Measurements from ENCODE around the gene ALDH1B1.

ALDH1B1 gene

GRCh38 chr9:38436708-38437107 is 44.2 kb downstream of the ALDH1B1 start:
- no peak overlapping the region for H3K4me3 ChIP-seq (IDR thresholded peaks at IDR 0.05; ENCODE audit: insufficient read depth, low read depth, low read length)
- no peaks in the 10 kb centered on the region for H3K36me3 ChIP-seq (ENCODE audit: insufficient read depth)
- H3K4me1 ChIP-seq (ENCODE audit: low read depth, poor library complexity, severe bottlenecking) = no peaks in the 10 kb centered on the region
- no peaks in the 10 kb centered on the region for H3K79me2 ChIP-seq (ENCODE audit: insufficient read depth, low read depth)
- H3K4me2 ChIP-seq = no peak overlapping the region
- H3K27me3 ChIP-seq (ENCODE audit: insufficient read depth, low read depth) = no peaks in the 10 kb centered on the region
- H2AFZ ChIP-seq (ENCODE audit: low read depth) = no peak overlapping the region
- no peak overlapping the region for H3K27ac ChIP-seq
- no peaks in the 10 kb centered on the region for H4K20me1 ChIP-seq (ENCODE audit: insufficient read depth)
- TF ChIP-seq CTCF (conservative IDR thresholded peaks at IDR 0.05; ENCODE audit: low read depth, low read length) = no peak
- H3K9ac ChIP-seq = no peak overlapping the region

GRCh38 chr9:38437193-38437823 is 44.8 kb downstream of the ALDH1B1 start:
- no peak overlapping the region for H2AFZ ChIP-seq (ENCODE audit: low read depth)
- H3K4me1 ChIP-seq (ENCODE audit: low read depth, poor library complexity, severe bottlenecking) = no peaks in the 10 kb centered on the region
- TF ChIP-seq CTCF (conservative IDR thresholded peaks at IDR 0.05; ENCODE audit: low read depth, low read length) = no peak
- H4K20me1 ChIP-seq (ENCODE audit: insufficient read depth) = no peaks in the 10 kb centered on the region
- H3K27me3 ChIP-seq (ENCODE audit: insufficient read depth, low read depth) = no peaks in the 10 kb centered on the region
- no peak overlapping the region for H3K9ac ChIP-seq
- no peak overlapping the region for H3K4me2 ChIP-seq
- H3K27ac ChIP-seq = no peak overlapping the region
- no peaks in the 10 kb centered on the region for H3K36me3 ChIP-seq (ENCODE audit: insufficient read depth)
- no peaks in the 10 kb centered on the region for H3K79me2 ChIP-seq (ENCODE audit: insufficient read depth, low read depth)
- no peak overlapping the region for H3K4me3 ChIP-seq (IDR thresholded peaks at IDR 0.05; ENCODE audit: insufficient read depth, low read depth, low read length)

- no peaks in the 10 kb centered on the region for H3K4me1 ChIP-seq (ENCODE audit: low read depth, poor library complexity, severe bottlenecking)
- H3K27ac ChIP-seq = no peak overlapping the region
- no peaks in the 10 kb centered on the region for H3K27me3 ChIP-seq (ENCODE audit: insufficient read depth, low read depth)
- H4K20me1 ChIP-seq (ENCODE audit: insufficient read depth) = no peaks in the 10 kb centered on the region
- no peaks in the 10 kb centered on the region for H3K36me3 ChIP-seq (ENCODE audit: insufficient read depth)
- no peak overlapping the region for H3K4me3 ChIP-seq (IDR thresholded peaks at IDR 0.05; ENCODE audit: insufficient read depth, low read depth, low read length)
- H2AFZ ChIP-seq (ENCODE audit: low read depth) = no peak overlapping the region
- no peak overlapping the region for H3K4me2 ChIP-seq
- no peaks in the 10 kb centered on the region for H3K79me2 ChIP-seq (ENCODE audit: insufficient read depth, low read depth)
- TF ChIP-seq CTCF (conservative IDR thresholded peaks at IDR 0.05; ENCODE audit: low read depth, low read length) = no peak
- no peak overlapping the region for H3K9ac ChIP-seq
Observed at GRCh38 chr9:38439291-38439915, 46.9 kb downstream of the ALDH1B1 start.

GRCh38 chr9:38439916-38440301 is 47.4 kb downstream of the ALDH1B1 start:
- Histone ChIP-seq H3K79me2 (ENCODE audit: insufficient read depth, low read depth) (no peaks in the 10 kb centered on the region), H3K27ac (no peak overlapping the region), H3K4me1 (ENCODE audit: low read depth, poor library complexity, severe bottlenecking) (no peaks in the 10 kb centered on the region), H2AFZ (ENCODE audit: low read depth) (no peak overlapping the region), H4K20me1 (ENCODE audit: insufficient read depth) (no peaks in the 10 kb centered on the region), H3K4me2 (no peak overlapping the region), H3K36me3 (ENCODE audit: insufficient read depth) (no peaks in the 10 kb centered on the region), H3K9ac (no peak overlapping the region), H3K4me3 (IDR thresholded peaks at IDR 0.05; ENCODE audit: insufficient read depth, low read depth, low read length) (no peak overlapping the region), H3K27me3 (ENCODE audit: insufficient read depth, low read depth) (no peaks in the 10 kb centered on the region)
- TF ChIP-seq CTCF (conservative IDR thresholded peaks at IDR 0.05; ENCODE audit: low read depth, low read length) = no peak

All from KMS-11 (cell line).